WI38 (cell line): ENCODE data around the gene ZNF175.
A peak's percentile ranks its signal among the peaks of the same experiment; 100 is the strongest.

Source experiments
- H3K4me3 ChIP-seq: 2 replicates; pipeline ENCODE4 v1.5.1; 2011; ENCODE audit warnings: low read depth, mild to moderate bottlenecking, control low read depth, low read length
- TF ChIP-seq, protein P1 (sequence below): IDR thresholded peaks from 2 replicates; pipeline ENCODE4 v1.5.1; 2012; ENCODE audit warnings: low read depth, mild to moderate bottlenecking, control low read depth, low read length

ZNF175 gene

DNA sequence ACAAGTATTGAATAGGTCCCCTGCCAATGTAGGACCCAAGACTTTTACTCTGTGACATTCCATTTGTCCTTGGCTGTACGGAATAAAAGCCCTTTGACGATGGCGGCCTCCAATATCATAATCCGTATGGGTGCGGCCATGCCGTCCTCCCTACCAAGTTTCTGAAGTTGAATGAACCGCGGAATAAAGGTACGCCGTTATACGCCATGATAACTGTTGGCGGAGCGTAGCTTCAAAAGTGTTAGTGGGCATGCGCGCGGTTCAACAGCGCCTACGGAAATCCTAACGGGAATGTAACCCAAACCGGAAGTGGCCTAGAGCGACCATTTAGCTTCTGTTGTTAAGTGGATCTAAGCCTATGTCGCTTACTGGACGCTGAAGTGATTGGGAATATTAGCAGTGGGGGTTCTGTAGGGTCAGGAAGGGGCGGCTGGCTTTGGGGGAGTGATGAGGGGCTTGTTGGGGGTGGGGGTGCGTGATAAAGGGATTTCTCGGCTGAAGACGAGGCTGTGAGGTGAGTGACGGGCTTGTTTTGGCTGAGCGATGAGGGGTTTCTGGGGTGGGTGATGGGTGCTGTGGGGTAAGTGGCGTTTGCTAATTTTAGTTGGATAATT is at the start of gene ZNF175:
TSS of gene ZNF175 (plus strand) at position 322 of the 614 bp plus-strand sequence. CDS start 2,047 bp downstream, outside the sequence.
- TF ChIP-seq, protein P1, sequence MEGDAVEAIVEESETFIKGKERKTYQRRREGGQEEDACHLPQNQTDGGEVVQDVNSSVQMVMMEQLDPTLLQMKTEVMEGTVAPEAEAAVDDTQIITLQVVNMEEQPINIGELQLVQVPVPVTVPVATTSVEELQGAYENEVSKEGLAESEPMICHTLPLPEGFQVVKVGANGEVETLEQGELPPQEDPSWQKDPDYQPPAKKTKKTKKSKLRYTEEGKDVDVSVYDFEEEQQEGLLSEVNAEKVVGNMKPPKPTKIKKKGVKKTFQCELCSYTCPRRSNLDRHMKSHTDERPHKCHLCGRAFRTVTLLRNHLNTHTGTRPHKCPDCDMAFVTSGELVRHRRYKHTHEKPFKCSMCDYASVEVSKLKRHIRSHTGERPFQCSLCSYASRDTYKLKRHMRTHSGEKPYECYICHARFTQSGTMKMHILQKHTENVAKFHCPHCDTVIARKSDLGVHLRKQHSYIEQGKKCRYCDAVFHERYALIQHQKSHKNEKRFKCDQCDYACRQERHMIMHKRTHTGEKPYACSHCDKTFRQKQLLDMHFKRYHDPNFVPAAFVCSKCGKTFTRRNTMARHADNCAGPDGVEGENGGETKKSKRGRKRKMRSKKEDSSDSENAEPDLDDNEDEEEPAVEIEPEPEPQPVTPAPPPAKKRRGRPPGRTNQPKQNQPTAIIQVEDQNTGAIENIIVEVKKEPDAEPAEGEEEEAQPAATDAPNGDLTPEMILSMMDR, result no peak
- peak within 1 kb of the TSS; percentile 87 for H3K4me3 ChIP-seq

DNA sequence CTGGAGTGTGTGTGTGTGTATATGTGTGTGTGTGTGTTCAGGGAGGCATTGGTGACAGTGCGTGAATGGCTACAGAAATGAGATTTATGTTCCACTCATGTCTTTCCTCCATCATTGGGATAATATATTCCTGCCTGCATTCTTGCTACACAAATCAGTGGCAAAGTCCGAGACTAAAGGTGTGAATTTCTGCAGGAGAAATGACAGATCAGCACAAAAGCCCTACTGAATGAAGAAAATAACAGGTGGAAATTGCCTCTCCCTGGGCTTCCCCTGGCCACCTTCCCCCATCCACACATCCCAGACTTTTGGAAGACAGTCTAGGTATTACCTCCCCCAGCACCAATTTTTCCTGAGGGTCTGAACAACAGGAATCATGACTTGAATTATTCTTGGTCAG is 49.7 kb upstream of the ZNF175 start:
- TF ChIP-seq, protein P1, result no peak
- H3K4me3 ChIP-seq, result no peak overlapping the region

DNA sequence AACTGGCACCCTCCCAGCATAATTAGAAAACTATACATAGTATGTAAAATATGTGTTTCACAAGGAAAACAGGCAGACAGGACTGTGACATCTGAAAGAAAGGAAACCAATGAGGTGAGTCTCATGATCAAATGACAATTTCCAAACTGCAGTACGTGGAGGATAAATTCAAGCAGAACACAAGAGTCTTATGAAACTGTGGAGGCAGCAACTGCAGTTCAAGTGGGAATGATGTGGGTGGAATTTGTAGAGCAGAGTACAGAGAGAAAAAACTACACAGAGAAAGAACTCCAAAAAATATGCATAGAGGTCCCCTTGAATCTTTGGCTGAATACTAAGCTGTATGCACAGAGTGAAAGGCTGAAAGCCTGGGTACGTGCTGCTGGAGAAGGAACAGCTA is 49.3 kb upstream of the ZNF175 start:
- no peak overlapping the region for H3K4me3 ChIP-seq
- TF ChIP-seq, protein P1, result no peak

DNA sequence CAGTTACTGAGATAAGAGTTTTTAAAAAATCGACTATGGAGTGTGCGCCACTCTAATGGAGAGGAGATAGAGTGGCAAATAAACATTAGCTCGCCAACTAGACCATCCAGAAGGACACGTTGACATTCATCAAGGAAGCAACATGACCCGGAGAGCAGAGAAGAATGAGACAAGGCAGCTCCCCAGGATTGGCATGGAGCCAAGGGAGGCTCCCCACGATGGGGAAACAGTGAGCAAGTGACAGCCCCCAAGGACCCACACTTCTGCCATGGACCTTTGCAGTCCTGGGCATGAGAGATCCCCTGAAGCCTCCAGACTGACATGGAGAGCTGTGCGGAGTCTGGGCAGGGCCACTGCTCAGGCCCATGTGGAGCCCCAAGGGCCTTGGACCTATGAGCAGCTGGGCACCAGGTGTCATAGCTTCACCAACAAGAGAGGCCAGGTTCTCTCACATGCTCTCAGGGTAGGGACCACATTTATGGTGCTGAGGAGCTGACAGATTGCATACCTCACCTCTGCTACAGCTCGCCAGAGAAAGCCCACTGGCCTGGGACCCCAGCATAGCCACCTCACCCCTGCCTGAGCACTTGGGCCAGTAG is 46.3 kb upstream of the ZNF175 start:
- TF ChIP-seq, protein P1, result no peak
- H3K4me3 ChIP-seq, result no peak overlapping the region

DNA sequence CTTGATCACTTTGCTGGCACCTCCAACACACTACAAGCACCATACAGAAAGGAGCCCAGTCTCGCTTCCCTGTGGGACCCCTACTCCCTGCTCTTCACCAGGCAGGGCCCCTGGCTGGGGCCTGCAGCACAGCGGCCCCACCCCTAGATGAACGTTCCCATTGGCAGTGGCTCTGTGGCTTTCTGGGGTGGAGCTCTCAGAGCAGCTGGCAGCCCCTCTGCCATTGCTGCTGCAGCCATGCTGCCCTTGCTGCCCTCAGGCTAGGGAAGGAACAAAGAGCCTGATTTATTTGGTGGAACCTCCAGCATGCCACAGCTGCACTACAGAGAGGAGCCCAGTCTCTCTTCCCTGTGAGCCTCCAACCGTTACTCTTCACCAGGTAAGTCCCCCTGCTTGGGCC is 45.4 kb upstream of the ZNF175 start:
- TF ChIP-seq, protein P1, result no peak
- no peak overlapping the region for H3K4me3 ChIP-seq

DNA sequence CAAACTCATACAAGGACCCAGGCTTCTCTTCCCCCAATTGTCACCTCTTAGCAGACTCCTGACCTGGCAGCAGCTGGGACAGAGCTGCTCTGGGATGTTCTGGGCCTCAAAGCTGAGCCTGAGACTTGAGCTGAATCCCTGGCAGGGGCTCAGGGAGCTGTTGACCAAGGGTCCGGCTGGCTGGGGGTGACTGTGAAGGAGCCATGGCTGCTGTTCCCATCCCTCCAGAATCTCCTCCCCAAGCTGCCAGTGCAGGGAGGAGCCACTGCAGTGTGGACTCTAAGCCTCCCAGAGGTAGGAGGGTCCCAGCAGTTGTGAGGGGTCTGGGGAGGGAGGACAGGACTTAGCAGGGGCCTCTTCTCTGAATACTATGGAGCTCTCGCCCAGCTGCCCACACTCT is 41.8 kb upstream of the ZNF175 start:
- TF ChIP-seq, protein P1, result no peak
- H3K4me3 ChIP-seq, result no peak overlapping the region

DNA sequence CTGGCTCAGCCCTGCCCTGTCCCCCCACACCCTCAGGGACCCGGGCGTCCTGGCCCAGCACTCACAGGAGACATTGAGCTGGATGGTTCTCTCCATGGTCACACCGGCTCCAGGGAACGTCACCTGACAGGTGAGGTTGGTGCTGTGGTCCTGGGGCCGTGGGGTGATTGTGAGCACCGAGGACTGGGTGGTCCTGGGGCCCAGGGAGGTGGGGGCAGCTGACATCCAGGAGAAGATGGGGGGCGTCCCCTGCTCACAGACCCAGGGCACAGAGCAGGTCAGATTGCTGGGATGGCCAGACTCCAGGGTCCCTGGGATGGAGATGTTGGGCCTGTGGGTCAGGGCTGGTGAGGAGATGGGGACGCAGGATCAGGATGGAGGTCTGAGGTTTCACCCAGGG is 40.5 kb upstream of the ZNF175 start:
- TF ChIP-seq, protein P1, result no peak
- no peak overlapping the region for H3K4me3 ChIP-seq
